ENCODE measurements around the gene ANTXR1.

Gene ANTXR1

DNA sequence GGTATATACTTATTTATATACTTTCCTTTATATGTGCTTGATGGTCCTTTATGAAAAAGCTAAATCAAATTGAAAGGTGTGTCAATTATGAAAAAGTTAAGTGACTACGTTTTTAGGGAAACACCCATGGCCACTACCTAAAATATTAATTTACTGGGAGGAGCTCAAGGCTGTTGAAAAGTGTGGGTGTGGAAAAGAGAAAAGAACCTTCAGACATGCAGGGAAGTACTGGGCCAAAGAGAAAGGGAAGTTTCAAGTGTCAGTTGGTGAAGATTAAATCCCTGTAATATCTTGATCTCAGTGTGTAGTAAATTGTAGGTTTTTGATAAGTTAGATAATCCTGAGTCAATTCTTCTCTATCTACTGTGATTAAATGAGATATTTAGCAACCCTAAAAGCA, 44.8 kb upstream of the ANTXR1 start (continued):
- TF ChIP-seq, protein P1, sequence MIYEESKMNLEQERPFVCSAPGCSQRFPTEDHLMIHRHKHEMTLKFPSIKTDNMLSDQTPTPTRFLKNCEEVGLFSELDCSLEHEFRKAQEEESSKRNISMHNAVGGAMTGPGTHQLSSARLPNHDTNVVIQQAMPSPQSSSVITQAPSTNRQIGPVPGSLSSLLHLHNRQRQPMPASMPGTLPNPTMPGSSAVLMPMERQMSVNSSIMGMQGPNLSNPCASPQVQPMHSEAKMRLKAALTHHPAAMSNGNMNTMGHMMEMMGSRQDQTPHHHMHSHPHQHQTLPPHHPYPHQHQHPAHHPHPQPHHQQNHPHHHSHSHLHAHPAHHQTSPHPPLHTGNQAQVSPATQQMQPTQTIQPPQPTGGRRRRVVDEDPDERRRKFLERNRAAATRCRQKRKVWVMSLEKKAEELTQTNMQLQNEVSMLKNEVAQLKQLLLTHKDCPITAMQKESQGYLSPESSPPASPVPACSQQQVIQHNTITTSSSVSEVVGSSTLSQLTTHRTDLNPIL (CRISPR knock-in tag; IDR thresholded peaks at IDR 0.05; ENCODE audit: low read depth): no peak
- no peak for TF ChIP-seq ZNF70 (CRISPR knock-in tag; IDR thresholded peaks at IDR 0.05)
- TF ChIP-seq, protein P2, sequence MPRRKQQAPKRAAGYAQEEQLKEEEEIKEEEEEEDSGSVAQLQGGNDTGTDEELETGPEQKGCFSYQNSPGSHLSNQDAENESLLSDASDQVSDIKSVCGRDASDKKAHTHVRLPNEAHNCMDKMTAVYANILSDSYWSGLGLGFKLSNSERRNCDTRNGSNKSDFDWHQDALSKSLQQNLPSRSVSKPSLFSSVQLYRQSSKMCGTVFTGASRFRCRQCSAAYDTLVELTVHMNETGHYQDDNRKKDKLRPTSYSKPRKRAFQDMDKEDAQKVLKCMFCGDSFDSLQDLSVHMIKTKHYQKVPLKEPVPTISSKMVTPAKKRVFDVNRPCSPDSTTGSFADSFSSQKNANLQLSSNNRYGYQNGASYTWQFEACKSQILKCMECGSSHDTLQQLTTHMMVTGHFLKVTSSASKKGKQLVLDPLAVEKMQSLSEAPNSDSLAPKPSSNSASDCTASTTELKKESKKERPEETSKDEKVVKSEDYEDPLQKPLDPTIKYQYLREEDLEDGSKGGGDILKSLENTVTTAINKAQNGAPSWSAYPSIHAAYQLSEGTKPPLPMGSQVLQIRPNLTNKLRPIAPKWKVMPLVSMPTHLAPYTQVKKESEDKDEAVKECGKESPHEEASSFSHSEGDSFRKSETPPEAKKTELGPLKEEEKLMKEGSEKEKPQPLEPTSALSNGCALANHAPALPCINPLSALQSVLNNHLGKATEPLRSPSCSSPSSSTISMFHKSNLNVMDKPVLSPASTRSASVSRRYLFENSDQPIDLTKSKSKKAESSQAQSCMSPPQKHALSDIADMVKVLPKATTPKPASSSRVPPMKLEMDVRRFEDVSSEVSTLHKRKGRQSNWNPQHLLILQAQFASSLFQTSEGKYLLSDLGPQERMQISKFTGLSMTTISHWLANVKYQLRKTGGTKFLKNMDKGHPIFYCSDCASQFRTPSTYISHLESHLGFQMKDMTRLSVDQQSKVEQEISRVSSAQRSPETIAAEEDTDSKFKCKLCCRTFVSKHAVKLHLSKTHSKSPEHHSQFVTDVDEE (CRISPR knock-in tag; IDR thresholded peaks at IDR 0.05): no peak

DNA sequence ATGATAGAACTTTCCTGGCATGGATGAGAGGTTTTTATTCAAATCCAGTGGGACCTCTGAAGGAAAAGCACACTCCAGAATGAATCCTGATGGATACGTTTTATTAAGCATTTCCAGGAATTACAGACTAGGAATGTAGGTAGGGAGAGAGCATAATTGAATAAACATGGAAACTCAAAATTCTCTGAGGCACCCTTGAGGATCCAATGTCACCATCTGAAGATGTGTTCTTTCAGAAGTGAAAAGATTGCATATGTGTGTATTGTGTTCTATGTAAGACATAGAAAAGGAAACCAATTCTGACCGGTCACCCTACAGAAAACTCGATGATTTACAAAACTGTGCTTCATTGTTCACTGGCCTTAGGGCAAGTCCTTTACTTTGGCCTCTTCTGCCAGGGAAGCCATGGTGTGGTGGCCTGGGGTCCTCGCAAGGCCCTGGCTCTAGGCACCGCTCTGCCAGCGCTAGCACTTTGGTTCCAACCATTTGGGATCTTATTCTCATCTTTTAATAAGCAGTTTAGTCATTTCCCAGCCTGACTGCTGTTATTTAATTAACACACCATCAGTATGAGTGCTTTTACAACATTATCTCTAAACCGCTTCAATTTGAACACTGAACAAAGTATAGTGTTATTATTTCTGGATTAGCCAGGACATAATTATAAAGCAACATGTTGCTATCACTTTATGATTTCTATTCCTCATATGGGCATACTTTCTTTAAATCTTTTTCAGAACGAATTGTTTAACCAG, 43.1 kb upstream of the ANTXR1 start:
- TF ChIP-seq PPARA (CRISPR knock-in tag; IDR thresholded peaks at IDR 0.05; ENCODE audit: borderline replicate concordance) (no peak), TOX (CRISPR knock-in tag; IDR thresholded peaks at IDR 0.05; ENCODE audit: borderline replicate concordance) (no peak), RARB (CRISPR knock-in tag; IDR thresholded peaks at IDR 0.05) (no peak)
- TF ChIP-seq, protein P3, sequence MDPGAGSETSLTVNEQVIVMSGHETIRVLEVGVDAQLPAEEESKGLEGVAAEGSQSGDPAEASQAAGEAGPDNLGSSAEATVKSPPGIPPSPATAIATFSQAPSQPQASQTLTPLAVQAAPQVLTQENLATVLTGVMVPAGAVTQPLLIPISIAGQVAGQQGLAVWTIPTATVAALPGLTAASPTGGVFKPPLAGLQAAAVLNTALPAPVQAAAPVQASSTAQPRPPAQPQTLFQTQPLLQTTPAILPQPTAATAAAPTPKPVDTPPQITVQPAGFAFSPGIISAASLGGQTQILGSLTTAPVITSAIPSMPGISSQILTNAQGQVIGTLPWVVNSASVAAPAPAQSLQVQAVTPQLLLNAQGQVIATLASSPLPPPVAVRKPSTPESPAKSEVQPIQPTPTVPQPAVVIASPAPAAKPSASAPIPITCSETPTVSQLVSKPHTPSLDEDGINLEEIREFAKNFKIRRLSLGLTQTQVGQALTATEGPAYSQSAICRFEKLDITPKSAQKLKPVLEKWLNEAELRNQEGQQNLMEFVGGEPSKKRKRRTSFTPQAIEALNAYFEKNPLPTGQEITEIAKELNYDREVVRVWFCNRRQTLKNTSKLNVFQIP (CRISPR knock-in tag; IDR thresholded peaks at IDR 0.05; ENCODE audit: borderline replicate concordance, low read depth): no peak
- no peak for ATAC-seq

DNA sequence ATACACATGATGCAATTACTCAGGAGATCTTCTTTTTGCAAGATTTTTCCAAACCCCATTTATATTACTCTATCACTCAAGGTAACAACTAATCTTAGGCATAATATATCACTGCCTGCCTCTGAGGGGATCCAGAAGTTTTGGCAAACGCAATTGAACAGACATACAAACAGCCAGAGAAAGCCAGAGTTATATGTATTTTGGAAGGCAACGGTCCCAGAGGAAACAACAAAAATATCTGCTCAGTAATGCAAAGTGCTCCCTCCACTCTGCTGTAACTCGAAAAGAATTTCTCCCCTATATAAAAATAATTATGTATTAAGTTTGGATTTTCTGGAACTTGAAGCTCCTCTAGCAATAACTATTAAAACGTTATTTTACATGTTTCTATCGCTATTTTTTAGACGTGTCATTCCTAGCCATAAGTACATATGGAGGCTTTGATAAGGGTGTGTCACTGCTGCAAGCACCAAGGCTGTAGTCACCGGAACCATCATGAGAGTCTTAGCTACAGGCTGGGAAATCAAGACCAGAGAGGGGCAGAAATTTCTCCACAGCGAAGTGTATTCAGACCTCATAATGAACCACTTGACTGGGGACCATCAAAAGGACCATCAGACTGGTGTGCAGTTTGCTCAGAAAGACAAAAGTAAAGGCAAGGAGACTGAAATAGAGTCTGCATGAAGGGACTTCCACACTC, 42.3 kb upstream of the ANTXR1 start:
- no peak for ATAC-seq
- no peak for TF ChIP-seq ZNF565 (CRISPR knock-in tag; conservative IDR thresholded peaks at IDR 0.05; ENCODE audit: low read depth)
- no peak for TF ChIP-seq ISL1 (CRISPR knock-in tag; IDR thresholded peaks at IDR 0.05)
- no peak for TF ChIP-seq PPARA (CRISPR knock-in tag; IDR thresholded peaks at IDR 0.05; ENCODE audit: borderline replicate concordance)
- no peak for TF ChIP-seq ZNF8 (CRISPR knock-in tag; IDR thresholded peaks at IDR 0.05)
- TF ChIP-seq ZNF70 (CRISPR knock-in tag; IDR thresholded peaks at IDR 0.05): no peak
- TF ChIP-seq, protein P1 (CRISPR knock-in tag; IDR thresholded peaks at IDR 0.05; ENCODE audit: low read depth): no peak
- TF ChIP-seq TOX (CRISPR knock-in tag; IDR thresholded peaks at IDR 0.05; ENCODE audit: borderline replicate concordance): no peak
- TF ChIP-seq GLIS3 (CRISPR knock-in tag; IDR thresholded peaks at IDR 0.05): no peak
- TF ChIP-seq RARB (CRISPR knock-in tag; IDR thresholded peaks at IDR 0.05): no peak
- no peak for TF ChIP-seq ZFP30 (CRISPR knock-in tag; IDR thresholded peaks at IDR 0.05)
- TF ChIP-seq OSR1 (CRISPR knock-in tag; IDR thresholded peaks at IDR 0.05): no peak
- no peak for TF ChIP-seq TCF4 (CRISPR knock-in tag; IDR thresholded peaks at IDR 0.05; ENCODE audit: borderline replicate concordance)
- no peak for TF ChIP-seq ARNTL (CRISPR knock-in tag; IDR thresholded peaks at IDR 0.05; ENCODE audit: borderline replicate concordance, low read depth)
- TF ChIP-seq ZFP3 (CRISPR knock-in tag; IDR thresholded peaks at IDR 0.05): no peak
- TF ChIP-seq, protein P4, sequence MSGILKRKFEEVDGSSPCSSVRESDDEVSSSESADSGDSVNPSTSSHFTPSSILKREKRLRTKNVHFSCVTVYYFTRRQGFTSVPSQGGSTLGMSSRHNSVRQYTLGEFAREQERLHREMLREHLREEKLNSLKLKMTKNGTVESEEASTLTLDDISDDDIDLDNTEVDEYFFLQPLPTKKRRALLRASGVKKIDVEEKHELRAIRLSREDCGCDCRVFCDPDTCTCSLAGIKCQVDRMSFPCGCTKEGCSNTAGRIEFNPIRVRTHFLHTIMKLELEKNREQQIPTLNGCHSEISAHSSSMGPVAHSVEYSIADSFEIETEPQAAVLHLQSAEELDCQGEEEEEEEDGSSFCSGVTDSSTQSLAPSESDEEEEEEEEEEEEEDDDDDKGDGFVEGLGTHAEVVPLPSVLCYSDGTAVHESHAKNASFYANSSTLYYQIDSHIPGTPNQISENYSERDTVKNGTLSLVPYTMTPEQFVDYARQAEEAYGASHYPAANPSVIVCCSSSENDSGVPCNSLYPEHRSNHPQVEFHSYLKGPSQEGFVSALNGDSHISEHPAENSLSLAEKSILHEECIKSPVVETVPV (CRISPR knock-in tag; IDR thresholded peaks at IDR 0.05): no peak
